ENCODE data around the gene NECAB2.

- no peak for TF ChIP-seq RAD21 (conservative IDR thresholded peaks at IDR 0.05)
- no peak for TF ChIP-seq CTCF (IDR thresholded peaks at IDR 0.05; ENCODE audit: poor library complexity, severe bottlenecking)
- TF ChIP-seq EZH2 (IDR thresholded peaks at IDR 0.05; ENCODE audit: borderline replicate concordance, insufficient read depth, low read length, poor library complexity, severe bottlenecking) = no peak
- no peak for TF ChIP-seq REST (IDR thresholded peaks at IDR 0.05; ENCODE audit: borderline replicate concordance)
- TF ChIP-seq POLR2AphosphoS5 (IDR thresholded peaks at IDR 0.05) = no peak
- TF ChIP-seq EP300 (conservative IDR thresholded peaks at IDR 0.05; ENCODE audit: poor library complexity, severe bottlenecking) = no peak
- no peak for TF ChIP-seq SMC3 (conservative IDR thresholded peaks at IDR 0.05; ENCODE audit: poor library complexity)
- TF ChIP-seq MXI1 (conservative IDR thresholded peaks at IDR 0.05; ENCODE audit: poor library complexity, severe bottlenecking) = no peak
These were observed 35.7 kb upstream of the NECAB2 start for GRCh38 chr16:83932304-83932703.

Data from neural cell (in vitro differentiated cells).